K562 (cell line): ENCODE results near the gene TGFBR1. TPM values are rescaled to one million over a fixed set of nuclear protein-coding genes. Genes with fewer than 3 reads are reported as not detected.
A peak's percentile ranks its signal among the peaks of the same experiment; 100 is the strongest.

Source experiments
- ARNT ChIP-seq, 2 experiments: fragments of 450-650 bp; IDR thresholded peaks; 2 replicates each; pipeline ENCODE4 v1.6.1; 2016; ENCODE audit warnings: mild to moderate bottlenecking in 1 of 2
- BHLHE40 ChIP-seq: IDR thresholded peaks from 2 replicates; pipeline ENCODE4 v1.6.1; 2011; ENCODE audit warnings: low read length, improper control_type of control experiment
- CBFA2T3 ChIP-seq: fragments of 450-650 bp; IDR thresholded peaks from 2 replicates; pipeline ENCODE4 v1.6.1; 2017
- FOXP1 ChIP-seq: sonication (generic); formaldehyde crosslinking; IDR thresholded peaks from 2 replicates; pipeline ENCODE4 v1.8.0; 2022; ENCODE audit warnings: mild to moderate bottlenecking, missing genetic modification reagents
- FOXP4 ChIP-seq: sonication (generic); formaldehyde crosslinking; IDR thresholded peaks from 2 replicates; pipeline ENCODE4 v1.8.0; 2022; ENCODE audit warnings: mild to moderate bottlenecking, missing genetic modification reagents, borderline replicate concordance
- GATAD2A ChIP-seq: fragments of 450-650 bp; IDR thresholded peaks from 2 replicates; pipeline ENCODE4 v1.6.1; 2017
- HNRNPLL ChIP-seq: fragments of 200-400 bp; formaldehyde crosslinking; IDR thresholded peaks from 2 replicates; pipeline ENCODE4 v1.6.1; 2017; ENCODE audit warnings: low read length, low read depth, mild to moderate bottlenecking; ENCODE audit not compliant: poor library complexity, severe bottlenecking
- PRMT5 ChIP-seq: sonication (generic); formaldehyde crosslinking; IDR thresholded peaks from 2 replicates; pipeline ENCODE4 v1.5.0; 2020; ENCODE audit warnings: missing genetic modification reagents
- SNIP1 ChIP-seq: fragments of 450-650 bp; IDR thresholded peaks from 2 replicates; pipeline ENCODE4 v1.7.1; 2017; ENCODE audit warnings: low read depth, mild to moderate bottlenecking
- ZBTB11 ChIP-seq, 3 experiments: fragments of 200-800 bp in 1 of 3; fragments of 250-450 bp in 1 of 3; fragments of 450-650 bp in 1 of 3; sonication (Bioruptor Pico) in 1 of 3; sonication (Bioruptor generic) in 1 of 3; formaldehyde crosslinking in 1 of 3; IDR thresholded peaks; 2 replicates each; pipeline versions ENCODE4 v1.6.1 to v1.8.0; 2016 to 2022; ENCODE audit warnings: mild to moderate bottlenecking in 2 of 3, missing genetic modification characterization in 2 of 3, missing compliant biosample characterization in 1 of 3, moderate library complexity in 1 of 3
- ZBTB49 ChIP-seq: sonication (generic); formaldehyde crosslinking; IDR thresholded peaks from 2 replicates; pipeline ENCODE4 v1.8.0; 2022; ENCODE audit warnings: missing genetic modification reagents, mild to moderate bottlenecking, borderline replicate concordance
- ZNF133 ChIP-seq: fragments of 250-450 bp; sonication (Bioruptor Pico); IDR thresholded peaks from 2 replicates; pipeline ENCODE4 v1.4.0; 2020; ENCODE audit warnings: mild to moderate bottlenecking
- ZNF444 ChIP-seq: fragments of 250-450 bp; sonication (Bioruptor Pico); IDR thresholded peaks from 2 replicates; pipeline ENCODE4 v1.4.0; 2020; ENCODE audit warnings: mild to moderate bottlenecking, moderate library complexity
- polyA plus RNA-seq, 8 experiments: library from polyadenylated mRNA; depleted of rRNA in 4 of 8; stranded (reverse) in 5 of 8; unstranded in 3 of 8; fragments of >200 nt; fragmentation: Nextera tagmentation in 2 of 8; fragmentation: Illumina TruSeq in 1 of 8; extraction: Ambion mirVana in 2 of 8; extraction: Trizol in 1 of 8; gene quantifications; 2 replicates each; pipeline versions ENCODE4 v1.2.1 to v1.2.3, GENCODE V29; 2011 to 2014; ENCODE audit warnings: inconsistent platforms in 1 of 8, missing spikeins in 1 of 8
- total RNA-seq, 7 experiments: library from RNA; depleted of rRNA in 6 of 7; stranded (reverse); fragments of >200 nt in 6 of 7; fragmentation: Illumina TruSeq in 2 of 7; extraction: Trizol in 2 of 7; gene quantifications; 2 replicates each; pipeline versions ENCODE4 v1.2.1 to v1.2.3, GENCODE V29; 2011 to 2021; ENCODE audit warnings: low replicate concordance in 1 of 7
- TF ChIP-seq, protein P1 (sequence below), 3 experiments: IDR thresholded peaks in 2 of 3; conservative IDR thresholded peaks in 1 of 3; 2 replicates each; pipeline ENCODE4 v1.5.1; 2011 to 2012; ENCODE audit warnings: low read length in 3 of 3, mild to moderate bottlenecking in 3 of 3, control low read depth in 2 of 3, improper control_type of control experiment in 1 of 3, inconsistent platforms in 1 of 3, low read depth in 1 of 3, mixed read lengths in 1 of 3, moderate library complexity in 1 of 3; ENCODE audit not compliant: insufficient read depth in 2 of 3
- TF ChIP-seq, protein P2 (sequence below): sonication (generic); formaldehyde crosslinking; IDR thresholded peaks from 2 replicates; pipeline ENCODE4 v1.8.0; 2022; ENCODE audit warnings: mild to moderate bottlenecking, low read depth, missing genetic modification reagents

Gene TGFBR1
- total and polyA plus RNA-seq, 9 of the 15 experiments (the other 6 are each of a cell fraction or from before 2014, with no cell fraction given), result 15.5 to 62.4 (median 42.7) TPM

DNA sequence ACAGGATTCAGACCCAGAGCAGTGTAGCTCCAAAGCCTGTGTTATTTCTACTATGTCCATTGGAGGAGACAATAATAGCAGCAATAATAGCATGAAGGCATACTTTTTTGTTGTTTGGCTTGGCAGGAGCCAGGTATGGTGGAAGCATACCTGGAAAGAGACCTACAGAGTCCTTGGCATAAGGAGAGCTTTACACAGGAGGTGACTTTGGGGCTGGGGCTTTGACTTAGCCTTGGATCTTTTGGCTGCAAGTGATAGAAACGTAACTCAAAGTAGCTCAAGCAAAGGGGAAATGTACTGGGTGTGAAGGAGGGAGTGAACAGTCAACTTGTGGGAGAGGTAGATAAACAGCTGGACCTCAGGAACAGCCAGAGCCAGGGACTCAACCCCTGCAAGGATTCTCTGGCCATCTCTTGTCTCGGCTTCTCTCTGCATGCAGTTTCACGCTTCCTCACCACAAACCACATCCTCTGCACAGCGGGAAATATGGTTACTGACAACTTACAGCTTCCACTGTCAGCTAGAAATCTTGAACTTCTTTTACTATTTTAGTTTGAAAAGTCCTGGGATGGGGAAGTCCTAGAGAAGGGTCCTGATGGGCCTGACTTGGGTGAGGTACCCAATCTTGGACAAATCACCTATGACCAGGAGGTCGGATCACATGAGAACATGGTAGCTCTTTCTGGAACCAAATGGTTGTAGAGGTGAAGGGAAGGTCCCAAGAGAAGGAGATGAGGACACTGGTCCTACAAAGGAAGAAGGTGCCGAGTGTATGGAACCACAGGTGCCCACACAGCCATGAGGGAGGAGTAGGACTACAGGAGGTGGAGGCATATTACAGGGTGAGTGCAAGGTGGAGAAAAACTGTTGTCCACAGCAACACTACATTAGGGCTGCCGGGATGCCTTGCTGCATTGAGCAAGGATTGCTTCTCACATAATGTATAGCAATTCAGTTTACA, 47.0 kb upstream of the TGFBR1 start (continued):
- TF ChIP-seq FOXP1 (CRISPR knock-in tag) (no peak), PRMT5 (CRISPR knock-in tag) (no peak), SNIP1 (no peak), ARNT (IDR thresholded peaks at IDR 0.05) (no peak), CBFA2T3 (peak; percentile 94), FOXP4 (no peak; the same call in 1 of the 2 replicates), BHLHE40 (peak; percentile 5; the same call in 1 of the 2 replicates), GATAD2A (no peak), HNRNPLL (no peak), ZNF133 (CRISPR knock-in tag) (no peak), ZBTB49 (CRISPR knock-in tag) (no peak), ZBTB11 (CRISPR knock-in tag; IDR thresholded peaks at IDR 0.05) (peak in 1 of 3 experiments; percentile 51; a peak in 1 of 6 replicates), ZNF444 (no peak)
- TF ChIP-seq, protein P1, sequence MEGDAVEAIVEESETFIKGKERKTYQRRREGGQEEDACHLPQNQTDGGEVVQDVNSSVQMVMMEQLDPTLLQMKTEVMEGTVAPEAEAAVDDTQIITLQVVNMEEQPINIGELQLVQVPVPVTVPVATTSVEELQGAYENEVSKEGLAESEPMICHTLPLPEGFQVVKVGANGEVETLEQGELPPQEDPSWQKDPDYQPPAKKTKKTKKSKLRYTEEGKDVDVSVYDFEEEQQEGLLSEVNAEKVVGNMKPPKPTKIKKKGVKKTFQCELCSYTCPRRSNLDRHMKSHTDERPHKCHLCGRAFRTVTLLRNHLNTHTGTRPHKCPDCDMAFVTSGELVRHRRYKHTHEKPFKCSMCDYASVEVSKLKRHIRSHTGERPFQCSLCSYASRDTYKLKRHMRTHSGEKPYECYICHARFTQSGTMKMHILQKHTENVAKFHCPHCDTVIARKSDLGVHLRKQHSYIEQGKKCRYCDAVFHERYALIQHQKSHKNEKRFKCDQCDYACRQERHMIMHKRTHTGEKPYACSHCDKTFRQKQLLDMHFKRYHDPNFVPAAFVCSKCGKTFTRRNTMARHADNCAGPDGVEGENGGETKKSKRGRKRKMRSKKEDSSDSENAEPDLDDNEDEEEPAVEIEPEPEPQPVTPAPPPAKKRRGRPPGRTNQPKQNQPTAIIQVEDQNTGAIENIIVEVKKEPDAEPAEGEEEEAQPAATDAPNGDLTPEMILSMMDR (IDR thresholded peaks at IDR 0.05 in 2 of 3, conservative IDR thresholded peaks at IDR 0.05 in 1 of 3; ENCODE audit: insufficient read depth in 2 of 3, low read depth in 1 of 3, low read length in 3 of 3), result no peak
- TF ChIP-seq, protein P2, sequence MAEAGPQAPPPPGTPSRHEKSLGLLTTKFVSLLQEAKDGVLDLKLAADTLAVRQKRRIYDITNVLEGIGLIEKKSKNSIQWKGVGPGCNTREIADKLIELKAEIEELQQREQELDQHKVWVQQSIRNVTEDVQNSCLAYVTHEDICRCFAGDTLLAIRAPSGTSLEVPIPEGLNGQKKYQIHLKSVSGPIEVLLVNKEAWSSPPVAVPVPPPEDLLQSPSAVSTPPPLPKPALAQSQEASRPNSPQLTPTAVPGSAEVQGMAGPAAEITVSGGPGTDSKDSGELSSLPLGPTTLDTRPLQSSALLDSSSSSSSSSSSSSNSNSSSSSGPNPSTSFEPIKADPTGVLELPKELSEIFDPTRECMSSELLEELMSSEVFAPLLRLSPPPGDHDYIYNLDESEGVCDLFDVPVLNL (CRISPR knock-in tag), result no peak
